C4-2B (cell line): ENCODE results near the gene TPD52L2.

Experiments
- CTCF ChIP-seq: fragments of 450-650 bp; conservative IDR thresholded peaks from 2 replicates; pipeline ENCODE4 v1.5.1; 2017; ENCODE audit warnings: mild to moderate bottlenecking
- ZFX ChIP-seq: fragments of 450-650 bp; IDR thresholded peaks from 2 replicates; pipeline ENCODE4 v1.6.1; 2017

- no peak for TF ChIP-seq CTCF
- TF ChIP-seq ZFX: no peak
These were observed 36.1 kb upstream of the TPD52L2 start for GRCh38 chr20:63828951-63829350.
